ENCODE measurements around the gene POPDC3.
"Not testable (repeated sequence)": the region's sequence is repeated elsewhere in the genome, so short reads cannot be mapped to it uniquely, and the experiment has no call there.

POPDC3 gene

DNA sequence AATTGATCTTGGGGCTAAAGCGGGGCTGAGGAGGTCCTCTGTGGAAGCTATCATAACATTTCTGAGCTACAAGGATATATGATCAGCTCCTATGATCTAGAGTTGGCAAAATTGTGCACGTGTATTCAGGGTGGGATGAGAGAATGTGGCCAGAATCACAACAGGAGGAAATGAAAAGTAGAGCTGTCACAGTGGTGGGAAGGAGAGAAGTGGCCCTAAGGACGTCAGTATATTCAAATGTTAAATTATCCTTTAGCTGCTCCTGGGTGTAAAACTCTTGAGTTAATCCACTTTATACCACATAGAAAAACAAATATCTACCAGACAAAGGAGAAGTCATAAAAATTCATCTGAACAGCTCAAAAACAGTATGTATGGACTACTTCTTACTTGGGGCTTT is 14.8 kb upstream of the POPDC3 start:
- DNase-seq (ENCODE audit: low spot score), result no peak

DNA sequence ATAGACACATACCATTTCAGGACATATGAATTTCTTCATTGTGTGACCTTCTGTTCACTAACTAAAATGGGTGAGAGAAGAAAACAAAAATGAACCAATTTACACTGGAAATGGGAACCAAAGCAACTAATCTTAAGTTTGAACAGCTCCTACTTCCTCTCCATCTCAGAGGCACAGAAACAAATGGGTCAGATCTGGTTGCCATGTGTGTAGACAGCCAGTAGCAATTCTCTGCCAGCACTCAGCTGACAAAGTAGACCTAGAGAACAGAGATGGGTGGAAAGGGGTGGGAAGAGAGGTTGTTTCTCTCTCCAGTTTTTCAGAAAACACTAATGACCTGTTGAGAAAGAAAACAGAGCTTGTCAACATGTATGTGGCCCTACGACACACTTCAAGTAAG is 14.3 kb upstream of the POPDC3 start:
- no peak for DNase-seq (ENCODE audit: low spot score)

DNA sequence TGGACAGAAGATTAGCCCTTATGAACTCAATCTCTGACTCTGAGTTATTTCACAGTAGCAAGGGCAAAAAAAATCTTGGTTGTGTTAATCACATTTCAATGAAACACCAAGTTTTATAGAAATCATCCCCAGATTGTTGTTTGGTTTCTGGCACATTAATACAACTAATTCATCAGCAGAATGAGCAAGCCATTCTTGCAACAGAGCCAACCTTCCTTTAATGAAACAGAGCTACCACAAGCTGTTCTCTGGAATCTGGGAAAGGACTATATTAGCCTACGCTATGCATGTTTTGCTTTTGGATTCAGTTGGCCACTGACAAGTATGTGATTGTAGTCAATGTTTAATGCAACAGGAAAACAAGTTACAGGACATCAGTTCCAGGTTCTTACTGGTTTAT is 13.8 kb upstream of the POPDC3 start:
- no peak for DNase-seq (ENCODE audit: low spot score)

DNA sequence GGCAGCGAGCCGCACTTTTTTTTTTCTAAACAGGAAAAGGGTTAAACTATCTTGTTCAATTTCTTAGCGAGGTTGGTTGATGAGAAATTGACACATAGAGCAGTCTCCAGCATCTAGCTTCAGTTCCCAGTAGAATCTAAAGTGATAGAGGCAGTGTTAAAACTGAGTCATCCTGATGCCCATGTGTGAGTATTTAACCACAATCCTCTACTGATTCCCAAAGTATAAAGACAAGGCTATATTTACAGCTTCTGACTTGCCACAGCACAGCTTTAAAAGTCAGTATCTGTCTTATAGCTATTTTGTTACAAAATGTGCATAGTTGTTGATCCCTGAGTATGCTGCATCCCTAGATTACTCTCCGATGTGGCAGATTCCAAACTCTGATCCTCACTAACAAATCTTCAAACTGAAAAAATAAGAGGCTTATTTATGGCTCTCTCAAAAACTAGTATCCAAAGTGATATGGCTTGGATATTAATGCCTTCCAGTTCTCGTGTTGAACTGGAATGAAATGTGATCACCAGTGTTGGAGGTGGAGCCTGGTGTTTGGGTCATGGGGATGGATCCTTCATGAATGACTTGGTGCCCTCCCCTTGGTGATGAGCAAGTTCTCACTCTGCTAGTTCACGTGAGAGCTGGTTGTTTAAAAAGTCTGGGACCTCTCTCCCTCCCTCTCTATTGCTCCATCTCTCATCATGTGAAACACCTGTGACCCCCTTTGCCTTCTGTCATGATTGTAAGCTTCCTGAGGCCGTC is 13.1 kb upstream of the POPDC3 start:
- no peak for DNase-seq (ENCODE audit: low spot score)

DNA sequence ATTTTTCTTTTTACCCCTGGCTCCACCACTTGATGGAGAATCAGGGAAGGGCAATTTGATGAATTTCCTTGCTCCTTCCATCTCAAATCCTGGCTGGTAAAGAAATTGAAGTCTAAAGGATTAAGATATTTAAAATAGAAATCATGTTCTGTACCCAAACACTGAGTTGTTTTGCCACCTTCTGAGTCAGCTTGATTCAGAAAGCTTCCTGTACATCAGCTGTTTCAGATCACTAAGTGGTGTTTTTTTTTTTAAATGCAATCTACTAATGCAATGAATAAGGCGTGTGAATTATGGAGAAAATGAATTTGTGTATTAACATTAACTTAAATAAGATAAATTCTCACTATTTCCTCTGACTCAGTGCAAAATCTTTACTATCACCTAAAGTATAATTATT is 11.5 kb upstream of the POPDC3 start:
- no peak for DNase-seq (ENCODE audit: low spot score)

DNA sequence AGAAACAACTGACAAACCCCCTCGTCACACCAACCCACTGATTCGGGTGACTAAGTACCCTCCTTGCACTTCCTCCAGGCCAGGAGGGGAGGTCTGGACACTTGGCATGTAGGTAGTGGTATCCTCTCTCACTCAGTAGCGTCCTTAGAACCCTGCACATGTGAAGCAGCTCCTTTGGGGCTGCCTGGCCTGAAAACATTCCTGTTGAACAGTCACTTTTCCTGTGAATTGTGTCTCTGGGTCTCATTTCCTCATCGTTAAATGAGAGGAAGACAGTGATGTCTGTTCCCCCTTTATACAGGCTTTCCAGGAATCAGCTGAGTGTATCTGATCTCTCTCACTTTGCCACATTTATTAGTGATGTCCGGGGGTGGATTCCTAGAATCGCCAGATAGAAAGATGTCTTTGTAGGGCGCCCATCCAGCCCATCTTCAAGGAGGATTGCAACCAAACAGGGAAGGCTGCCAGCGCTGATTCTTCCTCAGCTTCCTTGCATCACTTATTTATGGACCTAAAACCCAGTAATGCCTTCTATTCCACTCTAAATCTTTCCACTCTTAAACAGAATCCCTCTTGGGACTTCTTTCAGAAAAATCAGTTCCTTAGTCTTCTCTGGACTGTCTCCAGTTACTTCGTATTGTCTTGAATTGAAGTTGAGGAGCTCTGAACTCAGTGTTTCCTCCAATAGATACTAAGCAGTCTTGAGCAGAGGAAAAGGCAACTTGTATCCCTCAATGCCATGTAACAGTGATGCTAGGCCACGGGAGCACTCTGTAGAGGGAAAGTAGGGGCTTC is 9.4 kb upstream of the POPDC3 start:
- no peak for DNase-seq (ENCODE audit: low spot score)

DNA sequence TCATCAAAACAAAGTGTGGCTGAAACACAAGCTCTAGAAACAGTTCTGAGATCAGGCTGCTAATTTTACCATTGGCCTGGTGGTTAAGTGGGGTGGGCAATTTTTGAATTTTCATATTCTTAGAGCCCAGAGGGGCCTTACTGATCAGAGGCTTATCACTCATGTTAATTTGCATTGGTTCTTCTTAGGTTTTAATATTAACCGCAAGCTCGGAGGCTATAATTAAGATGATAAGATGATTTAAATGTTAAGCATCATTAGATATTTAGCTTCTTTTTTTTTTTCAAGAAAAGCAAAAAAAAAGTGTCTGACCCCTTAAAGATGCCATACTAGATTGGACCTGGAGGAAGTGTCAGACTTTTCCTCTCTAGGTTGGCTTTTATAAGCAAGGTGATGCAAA is 8.4 kb upstream of the POPDC3 start:
- no peak for DNase-seq (ENCODE audit: low spot score)

DNA sequence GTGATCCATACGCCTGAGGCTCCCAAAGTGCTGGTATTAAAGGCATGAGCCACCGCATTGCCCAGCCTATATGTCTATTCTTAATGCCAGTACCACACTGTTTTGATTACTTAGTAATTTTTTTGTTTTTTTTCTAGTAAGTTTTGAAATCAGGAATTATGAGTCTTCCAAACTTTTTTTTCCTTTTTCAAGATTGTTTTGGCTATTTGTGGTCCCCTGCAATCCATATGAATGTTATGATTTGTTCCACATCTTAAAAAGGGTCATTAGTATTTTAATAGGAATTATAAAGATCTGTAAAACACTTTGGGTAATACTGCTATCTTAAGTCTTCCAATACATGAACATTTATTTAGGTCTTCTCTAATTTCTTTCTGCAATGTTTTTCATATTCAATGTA is 6.8 kb upstream of the POPDC3 start:
- no peak for DNase-seq (ENCODE audit: low spot score)

DNA sequence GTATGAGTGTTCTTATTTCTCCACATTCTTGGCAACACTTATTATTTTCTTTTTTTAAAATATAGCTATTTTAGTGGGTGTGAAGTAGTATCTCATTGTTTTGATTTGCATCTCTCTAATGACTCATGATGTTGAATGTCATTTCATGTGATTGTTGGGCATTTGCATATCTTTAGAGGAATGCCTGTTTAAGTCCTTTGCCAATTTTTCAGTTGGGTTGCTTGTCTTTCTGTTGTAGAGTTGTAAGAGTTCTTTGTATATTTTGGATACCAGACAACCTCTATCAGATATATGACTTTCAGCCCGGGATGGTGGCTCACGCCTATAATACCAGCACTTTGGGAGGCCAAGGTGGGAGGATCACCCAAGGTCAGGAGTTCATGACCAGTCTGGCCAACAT is 5.1 kb upstream of the POPDC3 start:
- no peak for DNase-seq (ENCODE audit: low spot score)

DNA sequence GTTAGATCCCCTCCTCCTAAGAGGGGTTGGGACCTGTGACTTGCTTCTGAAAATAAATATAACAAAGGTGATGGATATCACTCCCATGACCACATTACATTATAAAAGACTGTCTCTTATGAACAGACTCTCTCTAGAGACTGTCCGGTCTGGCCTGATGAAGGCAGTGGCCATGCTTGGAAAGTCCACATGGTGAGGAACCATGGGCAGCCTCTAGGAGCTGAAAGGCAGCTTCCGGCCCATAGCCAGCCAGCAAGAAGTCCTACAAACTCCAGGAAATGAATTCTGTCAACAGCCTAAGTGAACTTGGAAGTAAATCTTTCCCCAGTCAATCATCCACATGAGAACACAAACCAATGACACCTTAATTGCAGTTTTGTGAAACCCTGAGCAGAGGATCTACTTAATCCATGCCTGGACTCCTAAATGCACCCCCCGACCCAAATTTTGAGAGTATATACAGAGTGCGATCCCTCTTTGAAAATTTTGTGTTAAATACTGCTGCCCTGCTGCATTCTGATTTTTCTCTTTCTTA is 2.2 kb upstream of the POPDC3 start:
- DNase-seq (ENCODE audit: low spot score), result no peak

DNA sequence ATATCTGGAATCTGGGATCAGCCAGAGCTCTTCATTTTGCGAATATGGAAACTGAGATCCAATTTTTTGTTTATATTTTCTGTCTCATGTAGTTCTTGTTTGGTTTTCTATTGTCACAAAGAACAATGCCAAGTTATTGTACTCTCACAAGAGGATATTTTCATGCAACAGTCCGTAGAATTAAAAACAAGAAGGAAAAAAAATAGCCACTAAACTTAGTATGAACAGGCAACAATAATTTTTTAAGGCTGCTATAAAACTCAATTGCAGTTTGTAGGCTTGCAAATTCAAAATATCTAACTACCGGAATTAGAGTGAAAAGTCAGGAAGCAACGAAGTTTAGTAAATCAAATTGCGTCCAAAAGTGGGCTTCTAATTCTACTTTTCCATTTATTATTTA is 1.2 kb downstream of the POPDC3 start:
- DNase-seq (ENCODE audit: low spot score), result no peak

DNA sequence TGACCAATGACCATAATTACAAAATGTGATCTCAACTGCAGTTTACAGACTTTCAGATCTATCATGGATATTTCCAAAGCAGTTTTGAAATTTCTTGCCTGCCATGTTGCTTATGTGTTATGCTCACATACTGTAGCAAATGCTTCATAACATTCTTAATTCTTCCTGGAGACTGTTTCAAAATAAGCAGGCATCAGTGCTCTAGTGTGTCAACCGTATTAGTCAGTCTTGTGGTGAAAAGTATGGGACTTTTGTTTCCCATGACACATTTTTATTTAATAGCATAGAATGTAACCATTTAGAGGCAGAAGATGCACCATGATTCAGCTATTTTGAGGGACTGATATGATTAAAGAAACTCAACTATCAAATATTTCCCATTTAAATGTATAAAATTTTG is 1.7 kb downstream of the POPDC3 start:
- DNase-seq (ENCODE audit: low spot score), result no peak

DNA sequence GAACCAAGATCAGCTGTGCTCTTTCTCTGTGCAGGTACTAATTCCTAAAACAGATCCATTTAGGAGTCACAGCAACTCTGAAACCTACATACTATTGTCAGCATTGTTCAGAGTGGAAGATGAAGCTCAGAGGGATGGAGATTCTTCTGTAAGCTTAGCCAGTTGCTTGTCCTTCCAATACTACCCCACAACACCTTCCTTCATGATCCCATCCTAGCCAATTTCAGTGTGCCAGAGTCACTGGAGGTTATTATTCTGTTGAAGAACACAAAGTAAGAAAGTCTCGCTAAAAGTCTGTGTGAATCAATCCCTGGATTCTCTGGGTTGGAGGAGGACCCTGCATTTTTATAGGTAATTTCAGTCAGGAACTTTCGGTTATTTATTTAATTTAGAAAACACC is 2.3 kb downstream of the POPDC3 start:
- DNase-seq (ENCODE audit: low spot score), result no peak

DNA sequence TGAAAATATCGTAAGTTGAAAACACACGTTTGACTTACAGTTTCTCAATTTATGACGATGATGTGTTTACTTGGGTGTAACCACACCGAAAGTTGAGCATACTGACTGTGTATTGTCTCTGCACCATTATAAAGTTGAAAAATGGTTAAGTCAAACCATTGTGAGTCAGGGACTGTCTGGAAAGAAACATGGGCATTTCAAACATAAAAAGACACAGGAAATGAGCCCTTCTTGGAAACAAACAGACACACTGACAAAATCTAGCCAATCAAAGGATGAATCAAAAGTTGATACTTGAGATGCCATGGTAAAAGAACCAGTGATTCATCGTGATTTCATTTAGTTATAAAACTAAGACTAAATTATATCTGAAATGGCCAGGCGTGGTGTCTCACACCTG is 5.3 kb downstream of the POPDC3 start:
- DNase-seq (ENCODE audit: low spot score), result no peak

DNA sequence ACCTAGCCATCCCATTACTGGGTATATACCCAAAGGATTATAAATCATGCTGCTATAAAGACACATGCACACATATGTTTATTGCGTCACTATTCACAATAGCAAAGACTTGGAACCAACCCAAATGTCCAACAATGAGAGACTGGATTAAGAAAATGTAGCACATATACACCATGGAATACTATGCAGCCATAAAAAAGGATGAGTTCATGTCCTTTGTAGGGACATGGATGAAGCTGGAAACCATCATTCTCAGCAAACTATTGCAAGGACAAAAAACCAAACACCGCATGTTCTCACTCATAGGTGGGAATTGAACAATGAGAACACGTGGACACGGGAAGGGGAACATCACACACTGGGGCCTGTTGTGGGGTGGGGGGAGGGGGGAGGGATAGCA is 7.3 kb downstream of the POPDC3 start:
- not testable (repeated sequence) for DNase-seq (ENCODE audit: low spot score)

DNA sequence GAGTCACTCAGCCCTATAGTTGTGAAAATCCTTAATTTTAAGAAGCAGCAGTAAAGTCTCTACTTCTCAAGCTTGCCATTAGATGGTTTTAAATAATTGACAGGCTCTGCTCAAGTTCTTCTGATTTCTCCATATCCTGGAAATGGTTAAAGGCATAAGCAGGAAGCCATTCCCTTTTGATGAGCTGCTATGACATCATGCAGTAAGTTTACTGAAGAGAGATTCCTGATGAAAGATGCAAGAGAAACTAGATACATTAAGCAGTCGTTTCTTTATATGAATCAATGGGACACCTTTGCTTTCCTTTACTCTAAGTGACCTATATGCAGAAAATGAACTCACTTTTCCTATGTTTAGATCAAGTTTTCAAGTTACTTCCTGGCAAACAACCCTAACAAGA is 9.8 kb downstream of the POPDC3 start:
- no peak for DNase-seq (ENCODE audit: low spot score)

DNA sequence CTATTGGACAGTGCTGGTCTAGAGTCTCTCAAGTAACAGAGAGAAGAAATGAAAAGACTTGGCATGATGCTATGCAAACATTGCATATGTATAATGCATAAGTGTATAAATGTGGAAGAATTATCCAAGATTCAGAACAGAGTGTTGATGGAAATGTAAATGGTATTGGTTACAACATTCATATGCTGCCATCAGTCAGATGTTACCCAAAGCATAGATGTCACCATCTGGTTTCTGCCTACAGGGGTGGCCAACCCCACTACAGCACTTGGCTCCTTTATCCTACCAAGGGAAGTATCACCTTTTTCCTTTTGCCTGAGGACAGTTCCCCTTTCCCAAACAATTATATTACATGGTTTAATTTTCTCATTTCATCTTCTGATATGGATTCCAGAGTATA is 11.9 kb downstream of the POPDC3 start:
- no peak for DNase-seq (ENCODE audit: low spot score)

DNA sequence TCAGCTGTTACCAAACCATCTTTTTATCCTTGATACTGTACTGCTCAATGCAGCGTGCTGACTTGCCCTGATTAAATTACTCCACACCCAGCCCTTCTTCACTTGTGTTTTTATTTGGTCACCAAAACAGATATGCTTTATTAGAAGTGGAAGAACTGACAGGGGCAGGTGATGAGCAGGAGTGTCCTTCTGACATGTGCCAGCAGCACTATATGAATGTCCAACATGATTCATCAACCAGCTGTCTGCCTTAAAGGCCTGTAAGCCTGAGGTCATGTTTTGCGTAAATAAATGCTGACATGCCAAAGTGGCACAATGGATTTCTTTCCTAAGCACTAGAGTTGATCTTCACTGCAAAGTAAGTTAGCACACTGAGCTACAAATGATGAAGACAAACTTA is 15.4 kb downstream of the POPDC3 start:
- no peak for DNase-seq (ENCODE audit: low spot score)

DNA sequence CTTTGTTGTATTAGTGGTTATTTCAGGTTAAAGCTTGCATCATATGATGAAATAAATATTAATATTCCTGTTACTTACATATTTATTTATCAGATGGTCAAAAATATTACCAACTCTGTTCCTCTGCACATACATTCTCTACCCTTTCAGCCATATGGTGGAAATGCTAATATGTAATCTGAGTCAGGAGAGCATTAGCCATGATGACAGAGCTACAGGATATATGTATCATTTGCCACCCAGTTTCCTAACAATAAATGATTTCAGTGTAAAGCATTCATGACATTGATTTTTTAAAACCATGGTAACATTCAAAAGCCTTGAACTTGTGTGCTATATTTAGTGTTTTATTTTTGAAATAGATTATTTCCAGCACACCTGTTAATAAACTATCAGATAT is 16.6 kb downstream of the POPDC3 start:
- no peak for DNase-seq (ENCODE audit: low spot score)

DNA sequence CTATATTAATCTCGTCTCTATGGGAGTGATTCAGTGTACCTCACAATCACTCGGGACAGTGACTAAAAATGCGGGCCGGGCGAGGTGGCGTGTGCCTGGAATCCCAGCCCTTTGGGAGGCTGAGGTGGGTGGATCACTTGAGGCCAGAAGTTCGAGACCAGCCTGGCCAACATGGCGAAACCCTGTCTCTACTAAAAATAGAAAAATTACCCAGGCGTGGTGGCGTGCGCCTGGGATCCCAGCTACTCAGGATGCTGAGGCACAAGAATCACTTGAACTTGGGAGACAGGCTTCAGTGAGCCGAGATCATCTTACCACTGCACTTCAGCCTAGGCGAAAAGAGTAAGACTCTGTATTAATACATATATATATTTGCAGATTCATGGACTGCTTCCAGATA is 17.4 kb downstream of the POPDC3 start:
- no peak for DNase-seq (ENCODE audit: low spot score)

DNA sequence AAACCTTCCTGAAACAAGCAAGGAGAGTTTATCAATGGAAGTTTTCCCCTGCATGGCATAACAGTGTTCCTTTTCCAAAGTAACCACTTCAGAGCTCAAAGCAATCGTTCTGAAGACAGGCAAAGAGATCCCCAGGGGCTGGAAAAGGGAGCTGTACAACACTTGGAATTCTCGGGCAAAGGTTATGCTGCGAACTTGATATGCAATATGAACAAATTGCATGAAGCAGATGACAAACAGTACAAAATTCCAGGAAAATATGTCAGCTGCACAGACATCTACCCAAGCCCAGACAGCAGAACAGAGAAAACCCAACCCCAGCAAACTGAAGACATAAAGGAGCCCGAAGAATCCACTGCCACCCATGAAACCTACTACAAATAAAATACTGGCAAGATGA is 18.4 kb downstream of the POPDC3 start:
- DNase-seq (ENCODE audit: low spot score), result no peak

DNA sequence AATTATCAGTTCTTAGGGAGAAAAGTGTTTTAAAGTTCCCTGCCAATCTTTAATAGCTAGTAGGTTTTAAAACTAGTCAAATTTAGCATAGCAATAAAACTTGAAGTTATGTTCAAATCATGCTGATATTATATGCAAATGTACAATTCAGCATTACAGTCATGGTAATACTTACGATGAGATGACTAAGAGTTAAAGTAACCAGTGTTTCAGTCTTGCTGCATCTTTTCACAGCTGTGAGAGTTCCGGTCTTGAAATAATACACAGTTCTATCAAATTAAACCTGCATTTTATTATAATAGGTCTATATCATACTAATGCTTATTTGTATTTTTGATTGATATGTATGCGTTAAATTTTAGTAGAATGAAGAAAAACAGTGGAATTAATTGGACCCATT is 26.1 kb downstream of the POPDC3 start:
- DNase-seq (ENCODE audit: low spot score), result no peak

DNA sequence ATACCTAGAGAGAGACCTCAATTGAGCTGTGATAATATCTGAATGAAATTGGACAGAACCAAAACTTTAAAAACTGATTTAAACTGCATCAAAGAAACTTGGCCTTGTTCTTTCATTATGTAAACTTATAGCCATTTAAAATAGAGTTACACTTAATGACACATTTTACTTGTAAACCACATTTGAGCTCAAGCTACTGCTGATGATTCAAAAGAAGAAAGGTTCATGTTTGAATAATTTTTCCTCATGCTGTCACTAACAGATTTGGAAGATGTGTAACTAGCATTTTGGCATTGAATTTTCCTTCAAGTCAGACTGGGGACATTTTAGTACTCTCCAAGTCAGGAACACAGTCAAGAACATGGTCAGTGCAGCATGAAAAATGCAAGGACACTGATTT is 26.9 kb downstream of the POPDC3 start:
- DNase-seq (ENCODE audit: low spot score), result no peak

DNA sequence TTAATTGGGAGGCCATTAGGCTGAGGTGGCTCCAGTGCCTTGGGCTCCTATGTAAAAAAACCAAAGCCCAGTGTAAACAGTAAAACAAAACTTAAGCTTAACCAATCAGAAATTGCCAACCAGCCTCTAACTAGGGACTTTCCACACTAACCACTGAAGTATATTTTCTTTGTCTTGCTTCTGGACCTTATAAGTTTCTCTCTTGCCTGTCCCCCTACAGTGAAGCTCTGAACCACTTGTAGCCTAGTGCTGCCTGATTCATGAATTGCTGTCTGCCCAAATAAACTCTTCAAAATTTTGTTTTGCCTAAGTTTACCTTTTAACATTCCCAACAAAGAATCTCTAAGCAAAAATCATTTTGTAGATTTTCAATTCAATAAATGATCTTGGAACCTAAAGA is 28.2 kb downstream of the POPDC3 start:
- no peak for DNase-seq (ENCODE audit: low spot score)
